GM12891 (cell line): Measurements from ENCODE around the gene MBOAT2.

Source experiments
- POLR2A ChIP-seq: IDR thresholded peaks from 2 replicates; pipeline ENCODE4 v1.6.1; 2011; ENCODE audit warnings: low read depth, low read length, control low read depth
- POLR2AphosphoS5 ChIP-seq: IDR thresholded peaks from 2 replicates; pipeline ENCODE4 v1.6.1; 2011; ENCODE audit warnings: low read depth, low read length, control low read depth
- TAF1 ChIP-seq: IDR thresholded peaks from 2 replicates; pipeline ENCODE4 v1.6.1; 2011; ENCODE audit warnings: low read depth, low read length, control low read depth

DNA sequence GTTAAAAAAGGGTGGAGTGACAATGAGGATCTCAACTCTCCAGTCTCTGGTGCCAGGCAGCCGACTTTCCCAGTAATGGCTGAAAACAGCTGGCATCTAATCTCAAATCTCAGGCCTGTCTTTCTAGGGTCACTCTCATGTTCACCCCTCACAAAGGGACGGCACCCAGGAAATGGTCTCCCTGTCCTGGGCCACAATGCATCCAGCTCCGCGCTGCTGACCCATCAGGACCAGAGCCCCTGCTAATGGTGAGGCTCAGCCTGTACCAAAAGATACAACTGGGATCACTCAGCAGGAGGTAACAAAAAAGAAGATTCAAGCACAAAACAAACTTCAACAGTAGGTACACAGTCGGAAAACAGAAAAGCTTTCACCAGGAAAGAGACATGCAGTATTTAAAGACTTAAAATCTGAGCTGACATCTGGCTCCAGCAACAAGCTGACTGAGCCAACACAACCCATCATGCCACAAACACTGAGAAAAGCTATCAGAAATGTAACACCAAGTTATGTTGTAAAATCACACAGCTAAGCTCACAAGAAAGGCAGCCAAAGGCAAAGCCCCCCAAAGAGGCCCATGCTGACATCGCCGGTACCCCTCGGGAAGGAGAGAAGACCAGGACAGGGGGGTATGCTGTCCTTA is 152.5 kb downstream of the MBOAT2 start:
- TF ChIP-seq POLR2AphosphoS5 (no peak), POLR2A (no peak), TAF1 (no peak)
